Measurements from ENCODE around the gene SYNE2.

SYNE2 gene

GRCh38 chr14:64060648-64061096 is 207.9 kb downstream of the SYNE2 start:
- DNase-seq (ENCODE audit: low spot score): no peak

GRCh38 chr14:64061115-64061514 is 208.3 kb downstream of the SYNE2 start:
- Histone ChIP-seq H3K4me3 (no peak overlapping the region), H3K27ac (no peak overlapping the region)
- no peak for DNase-seq (ENCODE audit: low spot score)
- TF ChIP-seq CTCF (IDR thresholded peaks at IDR 0.05): no peak

More at GRCh38 chr14:64060648-64061096, 207.9 kb downstream of the SYNE2 start:
- TF ChIP-seq CTCF (IDR thresholded peaks at IDR 0.05): no peak
- Histone ChIP-seq H3K27ac (no peak overlapping the region), H3K4me3 (no peak overlapping the region)

GRCh38 chr14:64061706-64062105 is 208.9 kb downstream of the SYNE2 start:
- H3K4me3 ChIP-seq: no peak overlapping the region

GRCh38 chr14:64062381-64063115 is 209.7 kb downstream of the SYNE2 start:
- Histone ChIP-seq H3K4me3 (no peak overlapping the region), H3K27ac (no peak overlapping the region)
- no peak for TF ChIP-seq CTCF (IDR thresholded peaks at IDR 0.05)
- no peak for DNase-seq (ENCODE audit: low spot score)

More at GRCh38 chr14:64061706-64062105, 208.9 kb downstream of the SYNE2 start:
- no peak for DNase-seq (ENCODE audit: low spot score)
- no peak overlapping the region for H3K27ac ChIP-seq
- TF ChIP-seq CTCF (IDR thresholded peaks at IDR 0.05): no peak

- Histone ChIP-seq H3K4me3 (no peak overlapping the region), H3K27ac (no peak overlapping the region)
- no peak for DNase-seq (ENCODE audit: low spot score)
- TF ChIP-seq CTCF (IDR thresholded peaks at IDR 0.05): no peak
Observed at GRCh38 chr14:64064447-64064846, 211.6 kb downstream of the SYNE2 start.

GRCh38 chr14:64069634-64070359 is 217.0 kb downstream of the SYNE2 start:
- Histone ChIP-seq H3K4me3 (no peak overlapping the region), H3K27ac (no peak overlapping the region)
- TF ChIP-seq CTCF (IDR thresholded peaks at IDR 0.05): no peak
- DNase-seq (ENCODE audit: low spot score): no peak

Measured in coronary artery (tissue), 2 donors.